Stomach smooth muscle (tissue), 2 donors: Measurements from ENCODE around the gene ADM2.

ENCODE experiments used
- H3K27ac ChIP-seq: one replicate; pipeline ENCODE4 v1.7.0; 2013; ENCODE audit warnings: mild to moderate bottlenecking, low read length, inconsistent platforms
- H3K27me3 ChIP-seq, 2 donors: one replicate each; pipeline ENCODE4 v1.7.0; 2013; ENCODE audit warnings: low read length in 2 of 2; ENCODE audit not compliant: insufficient read depth in 2 of 2, control insufficient read depth in 1 of 2
- H3K36me3 ChIP-seq, 2 donors: one replicate each; pipeline ENCODE4 v1.7.0; 2013; ENCODE audit warnings: low read length in 2 of 2; ENCODE audit not compliant: control insufficient read depth in 2 of 2, insufficient read depth in 2 of 2
- H3K4me1 ChIP-seq: one replicate; pipeline ENCODE4 v1.7.0; 2013; ENCODE audit warnings: low read length; ENCODE audit not compliant: control insufficient read depth, insufficient read depth
- H3K4me3 ChIP-seq, 2 donors: one replicate each; pipeline ENCODE4 v1.7.0; 2013; ENCODE audit warnings: low read length in 2 of 2
- H3K9ac ChIP-seq, 2 donors: one replicate each; pipeline ENCODE4 v1.7.0; 2013; ENCODE audit warnings: low read length in 2 of 2, mild to moderate bottlenecking in 1 of 2
- H3K9me3 ChIP-seq, 2 donors: one replicate each; pipeline ENCODE4 v1.7.0; 2013; ENCODE audit warnings: low read length in 2 of 2; ENCODE audit not compliant: control insufficient read depth in 2 of 2
- donor health status: healthy.
- donor health status: Pancreatic carcinoma.

The ADM2 gene

GRCh38 chr22:50459496-50460140 lies 21.7 kb upstream of the ADM2 start:
- Histone ChIP-seq H3K9me3 (no peaks in the 10 kb centered on the region), H3K4me1 (no peaks in the 10 kb centered on the region), H3K4me3 (no peak overlapping the region), H3K27ac (no peak overlapping the region), H3K36me3 (peaks cover 53 to 63% of the 10 kb centered on the region in 2 donors), H3K27me3 (no peaks in the 10 kb centered on the region), H3K9ac (no peak overlapping the region)

DNA sequence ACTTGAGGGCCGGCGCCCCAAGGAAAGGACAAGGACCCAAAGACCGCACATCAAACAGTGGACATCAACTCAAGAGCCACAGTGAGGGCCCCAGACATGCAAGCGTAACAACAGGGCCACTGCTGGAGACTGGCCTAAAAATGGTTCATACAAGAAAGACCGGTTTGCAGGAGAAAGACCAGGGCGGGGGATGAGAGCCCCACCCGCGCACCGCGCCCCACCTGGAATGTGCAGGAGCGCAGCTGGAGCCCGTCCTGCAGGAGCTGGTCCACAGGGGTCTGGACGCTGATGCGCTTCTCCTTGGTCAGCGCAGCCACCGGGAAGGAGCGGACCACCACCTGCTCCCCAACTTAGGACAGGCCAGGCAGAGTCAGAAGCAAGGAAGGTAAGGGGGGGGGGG lies 20.4 kb upstream of the ADM2 start:
- Histone ChIP-seq H3K27me3 (no peaks in the 10 kb centered on the region), H3K4me3 (no peak overlapping the region), H3K4me1 (no peaks in the 10 kb centered on the region), H3K9me3 (no peaks in the 10 kb centered on the region), H3K27ac (no peak overlapping the region), H3K9ac (no peak overlapping the region), H3K36me3 (peaks cover 59 to 64% of the 10 kb centered on the region in 2 donors)

GRCh38 chr22:50461536-50461935 lies 19.8 kb upstream of the ADM2 start:
- no peak overlapping the region for H3K27ac ChIP-seq
- H3K9me3 ChIP-seq = no peaks in the 10 kb centered on the region
- no peak overlapping the region for H3K9ac ChIP-seq
- H3K4me1 ChIP-seq = no peaks in the 10 kb centered on the region
- H3K4me3 ChIP-seq = no peak overlapping the region
- no peaks in the 10 kb centered on the region for H3K27me3 ChIP-seq
- peaks cover 61 to 66% of the 10 kb centered on the region in 2 donors for H3K36me3 ChIP-seq

GRCh38 chr22:50461979-50462540 lies 19.3 kb upstream of the ADM2 start:
- Histone ChIP-seq H3K27ac (no peak overlapping the region), H3K9me3 (no peaks in the 10 kb centered on the region), H3K27me3 (no peaks in the 10 kb centered on the region), H3K9ac (no peak overlapping the region), H3K4me1 (no peaks in the 10 kb centered on the region), H3K4me3 (no peak overlapping the region), H3K36me3 (peaks cover 66 to 69% of the 10 kb centered on the region in 2 donors)

- no peak overlapping the region for H3K4me3 ChIP-seq
- peaks cover 67 to 69% of the 10 kb centered on the region in 2 donors for H3K36me3 ChIP-seq
- no peaks in the 10 kb centered on the region for H3K27me3 ChIP-seq
- no peak overlapping the region for H3K9ac ChIP-seq
- no peak overlapping the region for H3K27ac ChIP-seq
- H3K9me3 ChIP-seq = no peaks in the 10 kb centered on the region
- H3K4me1 ChIP-seq = no peaks in the 10 kb centered on the region
Observed at GRCh38 chr22:50463188-50463900, 18.0 kb upstream of the ADM2 start.

DNA sequence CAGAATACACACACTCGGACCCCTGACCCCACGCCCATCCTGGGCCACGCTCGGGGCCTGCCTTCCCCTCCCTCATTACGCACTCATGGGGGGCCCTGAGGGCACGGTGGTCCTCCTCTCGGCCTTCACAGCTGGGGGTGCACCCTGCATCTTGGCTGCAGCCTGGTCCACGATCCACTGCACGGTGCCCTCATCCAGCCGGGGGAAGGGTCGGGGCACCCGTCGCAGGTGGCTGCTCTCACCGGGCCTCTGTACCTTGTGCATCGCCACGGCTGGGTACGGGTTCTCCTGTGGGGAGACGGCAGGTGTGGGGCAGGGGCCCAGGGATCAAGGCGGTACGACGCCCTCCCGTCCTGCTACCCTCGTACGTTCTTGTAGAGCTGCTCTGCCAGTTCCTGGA lies 16.9 kb upstream of the ADM2 start:
- no peak overlapping the region for H3K9ac ChIP-seq
- no peaks in the 10 kb centered on the region for H3K27me3 ChIP-seq
- H3K4me3 ChIP-seq = no peak overlapping the region
- H3K4me1 ChIP-seq = peaks cover 5% of the 10 kb centered on the region
- H3K36me3 ChIP-seq = peaks cover 61 to 64% of the 10 kb centered on the region in 2 donors
- no peaks in the 10 kb centered on the region for H3K9me3 ChIP-seq
- no peak overlapping the region for H3K27ac ChIP-seq

GRCh38 chr22:50465066-50465930 lies 16.0 kb upstream of the ADM2 start:
- Histone ChIP-seq H3K27me3 (no peaks in the 10 kb centered on the region), H3K9ac (no peak overlapping the region), H3K4me1 (peaks cover 10% of the 10 kb centered on the region), H3K4me3 (no peak overlapping the region), H3K9me3 (no peaks in the 10 kb centered on the region), H3K27ac (no peak overlapping the region), H3K36me3 (peaks cover 57 to 60% of the 10 kb centered on the region in 2 donors)

DNA sequence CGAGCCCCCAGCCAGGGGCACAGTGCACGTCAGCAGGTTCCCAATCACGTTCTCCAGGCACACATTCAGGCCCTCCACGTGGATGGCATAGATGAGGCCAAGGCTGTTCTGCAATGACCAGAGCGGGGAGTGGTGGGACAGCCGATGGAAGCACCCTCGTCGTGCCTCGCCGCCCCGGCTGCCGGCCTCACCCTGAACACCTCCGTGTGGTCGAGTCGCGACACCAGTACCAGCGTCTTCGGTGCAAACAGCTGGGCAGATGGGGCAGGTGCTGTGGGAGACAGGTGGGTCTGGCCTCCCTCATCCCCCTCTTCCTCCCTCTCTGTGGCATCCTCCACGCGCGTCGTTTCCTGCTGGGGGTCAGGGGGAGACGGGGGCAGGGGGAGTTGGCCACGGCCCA lies 14.0 kb upstream of the ADM2 start:
- H3K36me3 ChIP-seq = peaks cover 41 to 42% of the 10 kb centered on the region in 2 donors
- H3K4me1 ChIP-seq = peaks cover 30% of the 10 kb centered on the region
- H3K9ac ChIP-seq = no peak overlapping the region
- H3K27ac ChIP-seq = no peak overlapping the region
- no peak overlapping the region for H3K4me3 ChIP-seq
- no peaks in the 10 kb centered on the region for H3K9me3 ChIP-seq
- H3K27me3 ChIP-seq = no peaks in the 10 kb centered on the region

DNA sequence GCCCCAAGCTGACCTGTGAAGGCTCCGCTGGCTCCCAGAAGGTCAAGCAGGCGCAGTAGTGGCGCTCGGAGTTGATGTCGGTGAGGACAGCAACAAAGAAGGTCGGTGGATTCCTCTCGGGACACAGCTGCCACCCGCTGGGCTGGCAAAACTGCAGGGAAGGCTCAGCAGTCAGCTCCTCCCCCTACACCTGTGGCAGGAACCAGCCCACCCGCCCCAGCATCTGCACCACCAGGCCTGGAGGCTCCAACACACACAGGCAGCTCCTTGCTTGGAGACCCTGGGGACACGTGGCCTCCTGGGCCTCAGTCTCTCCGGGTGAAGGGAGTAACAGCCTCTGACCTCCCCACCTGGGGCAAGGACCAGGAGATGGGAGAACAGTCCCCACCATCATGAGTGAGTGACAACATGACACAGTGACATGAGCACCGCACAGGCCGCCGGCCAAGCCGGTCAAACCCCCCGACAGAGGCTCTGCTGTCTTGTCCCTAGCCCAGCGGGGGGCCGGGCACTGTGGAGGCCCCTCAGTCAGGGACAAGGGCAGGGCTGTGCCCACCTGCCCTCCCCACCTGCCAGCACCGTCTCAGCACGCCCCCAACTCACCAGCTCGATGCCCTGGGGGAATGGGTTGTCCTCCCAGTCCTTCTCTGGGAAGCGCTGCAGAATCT lies 13.4 kb upstream of the ADM2 start:
- Histone ChIP-seq H3K27me3 (no peaks in the 10 kb centered on the region), H3K4me1 (peaks cover 36% of the 10 kb centered on the region), H3K36me3 (peaks cover 36 to 41% of the 10 kb centered on the region in 2 donors), H3K4me3 (no peak overlapping the region), H3K9ac (no peak overlapping the region), H3K27ac (no peak overlapping the region), H3K9me3 (no peaks in the 10 kb centered on the region)

GRCh38 chr22:50468626-50469025 lies 12.7 kb upstream of the ADM2 start:
- Histone ChIP-seq H3K36me3 (peaks cover 31 to 35% of the 10 kb centered on the region in 2 donors), H3K9ac (peak overlapping the region in 1 of 2 donors; percentile 29), H3K4me3 (no peak overlapping the region)

More at GRCh38 chr22:50468626-50469025, 12.7 kb upstream of the ADM2 start:
- no peak overlapping the region for H3K27ac ChIP-seq
- no peaks in the 10 kb centered on the region for H3K9me3 ChIP-seq
- H3K27me3 ChIP-seq = no peaks in the 10 kb centered on the region
- peaks cover 43% of the 10 kb centered on the region for H3K4me1 ChIP-seq
